ENCODE data around the gene PCLO.

PCLO gene

GRCh38 chr7:82816272-82816671 is 346.4 kb downstream of the PCLO start:
- ChIA-PET CTCF (no interaction called here), POLR2A (no interaction called here)
- no peak for DNase-seq (ENCODE audit: extremely low spot score)
- TF ChIP-seq LEF1 (IDR thresholded peaks at IDR 0.05; ENCODE audit: borderline replicate concordance) = no peak
- no peak for TF ChIP-seq NFRKB (IDR thresholded peaks at IDR 0.05)
- TF ChIP-seq FOXM1 (IDR thresholded peaks at IDR 0.05; ENCODE audit: borderline replicate concordance) = no peak
- TF ChIP-seq CTBP1 (IDR thresholded peaks at IDR 0.05; ENCODE audit: borderline replicate concordance) = no peak
- no peak for TF ChIP-seq TARDBP (IDR thresholded peaks at IDR 0.05)

DNA sequence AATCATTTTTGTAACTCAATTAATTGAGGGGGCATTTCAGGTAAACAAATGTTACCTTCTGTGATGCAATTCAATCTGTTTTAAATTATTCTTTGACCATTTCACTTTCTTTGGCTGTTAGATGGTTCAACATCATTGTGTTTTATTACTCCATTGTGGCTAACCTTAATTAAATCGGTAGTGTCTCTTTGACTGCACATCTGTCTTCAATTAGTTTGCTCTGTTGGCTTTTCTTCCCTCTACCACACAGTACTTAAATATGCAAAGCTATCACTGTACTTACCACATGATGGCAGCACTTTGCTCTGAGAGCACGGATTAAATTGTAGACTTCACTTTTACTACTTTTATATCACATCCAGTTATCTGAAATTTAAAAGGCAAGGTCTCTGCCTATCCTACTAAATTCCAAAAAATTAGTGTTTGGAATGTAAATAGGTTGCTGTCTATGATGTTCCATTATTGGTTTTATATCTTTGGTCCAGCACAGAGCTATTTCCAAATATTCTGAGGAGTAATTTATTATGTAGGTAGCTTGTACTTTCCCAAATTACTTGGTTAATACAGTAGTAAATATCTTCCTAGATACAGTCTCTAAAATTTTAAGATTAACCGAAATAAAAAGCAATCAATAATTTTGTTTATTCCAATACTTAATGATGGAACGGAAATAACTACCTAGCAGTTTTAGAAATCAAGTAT is 352.0 kb downstream of the PCLO start:
- TF ChIP-seq CTBP1 (IDR thresholded peaks at IDR 0.05; ENCODE audit: borderline replicate concordance) (no peak), PKNOX1 (IDR thresholded peaks at IDR 0.05) (no peak), SUZ12 (IDR thresholded peaks at IDR 0.05) (no peak), ARNT (IDR thresholded peaks at IDR 0.05) (no peak), FOXK2 (IDR thresholded peaks at IDR 0.05) (no peak), BHLHE40 (IDR thresholded peaks at IDR 0.05; ENCODE audit: borderline replicate concordance) (no peak), SP1 (IDR thresholded peaks at IDR 0.05) (no peak), TARDBP (IDR thresholded peaks at IDR 0.05) (no peak), ELF4 (IDR thresholded peaks at IDR 0.05) (no peak), FOXM1 (IDR thresholded peaks at IDR 0.05; ENCODE audit: borderline replicate concordance) (no peak), LEF1 (IDR thresholded peaks at IDR 0.05; ENCODE audit: borderline replicate concordance) (no peak), ZNF384 (IDR thresholded peaks at IDR 0.05) (no peak), HDGF (IDR thresholded peaks at IDR 0.05; ENCODE audit: borderline replicate concordance) (no peak)
- peak; percentile 31 for DNase-seq (ENCODE audit: extremely low spot score)
- ChIA-PET POLR2A (interaction anchor here (0.8 kb wide), 1 partner anchor 352 kb away, joined by 3 read pairs; the partner anchor contains the start of gene PCLO), CTCF (interaction anchor here (0.6 to 1.2 kb wide), 5 partner anchors 9 to 457 kb away, joined by 3 to 4 read pairs (median 3); no protein-coding TSS in a partner anchor)

GRCh38 chr7:82808633-82809032 is 354.1 kb downstream of the PCLO start:
- ChIA-PET CTCF (interaction anchor here (0.5 kb wide), 1 partner anchor 29 kb away, joined by 6 read pairs; no protein-coding TSS in a partner anchor), POLR2A (no interaction called here)

DNA sequence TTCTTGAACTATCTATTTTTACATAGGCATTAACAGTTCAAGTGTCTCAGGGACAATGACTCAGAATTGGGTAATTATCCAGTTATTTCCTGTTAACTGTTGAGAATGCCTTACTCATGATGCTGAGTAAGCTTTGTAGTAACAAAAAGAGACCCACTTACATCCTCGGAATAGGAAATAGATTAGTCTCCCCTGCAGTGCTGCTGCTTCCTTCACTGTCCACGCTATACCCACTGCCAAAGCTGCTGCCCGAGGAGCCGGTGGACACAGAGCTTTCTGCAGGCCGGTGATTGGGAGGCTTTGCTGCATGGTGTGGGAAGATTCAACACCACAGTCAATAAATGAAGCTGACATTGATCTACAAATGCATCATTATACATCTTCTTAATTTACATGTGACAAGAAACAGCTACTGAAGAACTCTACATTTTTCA is 357.1 kb downstream of the PCLO start:
- no peak for TF ChIP-seq LEF1 (IDR thresholded peaks at IDR 0.05; ENCODE audit: borderline replicate concordance)
- no peak for TF ChIP-seq ELF4 (IDR thresholded peaks at IDR 0.05)
- no peak for TF ChIP-seq TARDBP (IDR thresholded peaks at IDR 0.05)
- no peak for TF ChIP-seq HDGF (IDR thresholded peaks at IDR 0.05; ENCODE audit: borderline replicate concordance)
- no peak for TF ChIP-seq SP1 (IDR thresholded peaks at IDR 0.05)
- TF ChIP-seq FOXK2 (IDR thresholded peaks at IDR 0.05) = no peak
- TF ChIP-seq CTBP1 (IDR thresholded peaks at IDR 0.05; ENCODE audit: borderline replicate concordance) = no peak
- no peak for TF ChIP-seq PKNOX1 (IDR thresholded peaks at IDR 0.05)
- no peak for TF ChIP-seq ARNT (IDR thresholded peaks at IDR 0.05)
- TF ChIP-seq ZNF384 (IDR thresholded peaks at IDR 0.05) = no peak
- TF ChIP-seq FOXA1 (IDR thresholded peaks at IDR 0.05) = no peak
- TF ChIP-seq NFRKB (IDR thresholded peaks at IDR 0.05) = no peak
- POLR2A ChIA-PET = no interaction called here
- no peak for DNase-seq (ENCODE audit: extremely low spot score)
- CTCF ChIA-PET = no interaction called here

More at GRCh38 chr7:82808633-82809032, 354.1 kb downstream of the PCLO start:
- TF ChIP-seq ELF4 (IDR thresholded peaks at IDR 0.05) = no peak
- TF ChIP-seq ARNT (IDR thresholded peaks at IDR 0.05) = no peak
- no peak for TF ChIP-seq CTBP1 (IDR thresholded peaks at IDR 0.05; ENCODE audit: borderline replicate concordance)
- DNase-seq (ENCODE audit: extremely low spot score) = no peak

GRCh38 chr7:82803411-82803810 is 359.3 kb downstream of the PCLO start:
- no peak for DNase-seq (ENCODE audit: extremely low spot score)
- POLR2A ChIA-PET = no interaction called here

More at GRCh38 chr7:82803411-82803810, 359.3 kb downstream of the PCLO start:
- TF ChIP-seq FOXM1 (IDR thresholded peaks at IDR 0.05; ENCODE audit: borderline replicate concordance) = no peak
- no peak for TF ChIP-seq TARDBP (IDR thresholded peaks at IDR 0.05)
- no peak for TF ChIP-seq BHLHE40 (IDR thresholded peaks at IDR 0.05; ENCODE audit: borderline replicate concordance)
- no peak for TF ChIP-seq ZNF384 (IDR thresholded peaks at IDR 0.05)
- no peak for TF ChIP-seq PKNOX1 (IDR thresholded peaks at IDR 0.05)
- TF ChIP-seq HDGF (IDR thresholded peaks at IDR 0.05; ENCODE audit: borderline replicate concordance) = no peak
- TF ChIP-seq LEF1 (IDR thresholded peaks at IDR 0.05; ENCODE audit: borderline replicate concordance) = no peak
- TF ChIP-seq SUZ12 (IDR thresholded peaks at IDR 0.05) = no peak
- no peak for TF ChIP-seq SP1 (IDR thresholded peaks at IDR 0.05)
- CTCF ChIA-PET = no interaction called here
